ENCODE results near the gene NRIP1.

- TF ChIP-seq CTCF (IDR thresholded peaks at IDR 0.05) (no peak), POLR2A (IDR thresholded peaks at IDR 0.05) (no peak)
These were observed 12.8 kb upstream of the NRIP1 start for GRCh38 chr21:15077529-15078145.

Data from transverse colon (tissue), 3 donors.